Measurements from ENCODE around the gene TKTL1.
"Not testable (repeated sequence)": the region's sequence is repeated elsewhere in the genome, so short reads cannot be mapped to it uniquely, and the experiment has no call there.

GRCh38 chrX:154248076-154248475 lies 47.5 kb upstream of the TKTL1 start:
- TF ChIP-seq, protein P1, sequence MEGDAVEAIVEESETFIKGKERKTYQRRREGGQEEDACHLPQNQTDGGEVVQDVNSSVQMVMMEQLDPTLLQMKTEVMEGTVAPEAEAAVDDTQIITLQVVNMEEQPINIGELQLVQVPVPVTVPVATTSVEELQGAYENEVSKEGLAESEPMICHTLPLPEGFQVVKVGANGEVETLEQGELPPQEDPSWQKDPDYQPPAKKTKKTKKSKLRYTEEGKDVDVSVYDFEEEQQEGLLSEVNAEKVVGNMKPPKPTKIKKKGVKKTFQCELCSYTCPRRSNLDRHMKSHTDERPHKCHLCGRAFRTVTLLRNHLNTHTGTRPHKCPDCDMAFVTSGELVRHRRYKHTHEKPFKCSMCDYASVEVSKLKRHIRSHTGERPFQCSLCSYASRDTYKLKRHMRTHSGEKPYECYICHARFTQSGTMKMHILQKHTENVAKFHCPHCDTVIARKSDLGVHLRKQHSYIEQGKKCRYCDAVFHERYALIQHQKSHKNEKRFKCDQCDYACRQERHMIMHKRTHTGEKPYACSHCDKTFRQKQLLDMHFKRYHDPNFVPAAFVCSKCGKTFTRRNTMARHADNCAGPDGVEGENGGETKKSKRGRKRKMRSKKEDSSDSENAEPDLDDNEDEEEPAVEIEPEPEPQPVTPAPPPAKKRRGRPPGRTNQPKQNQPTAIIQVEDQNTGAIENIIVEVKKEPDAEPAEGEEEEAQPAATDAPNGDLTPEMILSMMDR (IDR thresholded peaks at IDR 0.05; ENCODE audit: borderline replicate concordance, extremely low read depth, low read length, poor library complexity, severe bottlenecking) = not testable (repeated sequence)
- TF ChIP-seq EZH2 (IDR thresholded peaks at IDR 0.05; ENCODE audit: borderline replicate concordance, low read depth, low read length, severe bottlenecking) = not testable (repeated sequence)

All from DND-41 (cell line).